PC-9 (cell line): ENCODE results near the gene SIRPA. TPM values are rescaled to one million over a fixed set of nuclear protein-coding genes. Genes with fewer than 3 reads are reported as not detected.

Source experiments
- BruUV-seq: library from RNA; stranded (reverse); fragments of 400-500 nt; replicated peaks from 2 replicates; lab custom pipeline; 2021; lab: Mats Ljungman, UMichigan
- CTCF ChIA-PET: fragments of 300-600 bp; sonication (Branson Sonifier 250); formaldehyde crosslinking; loops from one replicate; lab custom pipeline; 2022; ENCODE audit warnings: antibody characterized with exemption; lab: Charles Lee
- POLR2A ChIA-PET: fragments of 300-600 bp; sonication (Branson Sonifier 250); formaldehyde crosslinking; loops from one replicate; lab custom pipeline; 2022; ENCODE audit warnings: antibody characterized with exemption; ENCODE audit not compliant: unreplicated experiment; lab: Charles Lee
- DNase-seq, 2 experiments: peaks; one replicate each; pipeline versions ENCODE4 v3.0.0 to v3.0.0-alpha.2; 2015 to 2022; ENCODE audit warnings: mixed read lengths in 1 of 2
- H2AFZ ChIP-seq: fragments of 200-600 bp; sonication (generic); 2 replicates; pipeline ENCODE4 v1.8.1; 2017; ENCODE audit warnings: antibody characterized with exemption
- H3F3A ChIP-seq: fragments of 200-600 bp; sonication (generic); 2 replicates; pipeline ENCODE4 v1.8.1; 2017; ENCODE audit warnings: antibody characterized with exemption, mild to moderate bottlenecking, low read depth; ENCODE audit not compliant: insufficient read depth
- H3K27ac ChIP-seq: fragments of 200-600 bp; sonication (generic); 2 replicates; pipeline ENCODE4 v1.6.1; 2016; ENCODE audit warnings: mixed run types
- H3K27me3 ChIP-seq: fragments of 200-600 bp; sonication (generic); 2 replicates; pipeline ENCODE4 v1.6.1; 2016; ENCODE audit warnings: low read depth, mixed run types; ENCODE audit not compliant: insufficient read depth
- H3K36me3 ChIP-seq: fragments of 200-600 bp; sonication (generic); 2 replicates; pipeline ENCODE4 v1.6.1; 2016; ENCODE audit warnings: low read depth, mixed run types
- H3K4me1 ChIP-seq: fragments of 200-600 bp; sonication (generic); replicated peaks from 2 replicates; pipeline ENCODE4 v1.6.1; 2016; ENCODE audit warnings: mixed run types; ENCODE audit not compliant: insufficient read depth
- H3K4me2 ChIP-seq: fragments of 200-600 bp; sonication (generic); 2 replicates; pipeline ENCODE4 v1.6.1; 2017; ENCODE audit warnings: mixed run types
- H3K4me3 ChIP-seq: fragments of 200-600 bp; sonication (generic); 2 replicates; pipeline ENCODE4 v1.6.1; 2016; ENCODE audit warnings: mixed run types
- H3K79me2 ChIP-seq: fragments of 200-600 bp; sonication (generic); 2 replicates; pipeline ENCODE4 v1.6.1; 2017; ENCODE audit warnings: low read depth, mixed run types
- H3K9me2 ChIP-seq: fragments of 200-600 bp; sonication (generic); 2 replicates; pipeline ENCODE4 v1.8.1; 2017; ENCODE audit warnings: mild to moderate bottlenecking; ENCODE audit not compliant: insufficient read depth
- H3K9me3 ChIP-seq: fragments of 200-600 bp; sonication (generic); 2 replicates; pipeline ENCODE4 v1.8.1; 2016; ENCODE audit warnings: low read depth; ENCODE audit not compliant: insufficient read depth
- H4K20me1 ChIP-seq: fragments of 200-600 bp; sonication (generic); 2 replicates; pipeline ENCODE4 v1.8.1; 2017; ENCODE audit not compliant: insufficient read depth
- CTCF ChIP-seq: fragments of 200-600 bp; sonication (generic); conservative IDR thresholded peaks from 2 replicates; pipeline ENCODE4 v1.6.1; 2017; ENCODE audit warnings: mixed run types, antibody characterized with exemption, mild to moderate bottlenecking, moderate library complexity
- EZH2 ChIP-seq: fragments of 200-600 bp; sonication (generic); IDR thresholded peaks from 2 replicates; pipeline ENCODE4 v1.8.0; 2017; ENCODE audit warnings: antibody characterized with exemption, low read depth
- intact Hi-C: fragments of 100-400 bp; cut with micrococcal nuclease; formaldehyde crosslinking; loops from one replicate; pipeline ENCODE4 v1.10.0; 2022; ENCODE audit not compliant: unreplicated experiment
- total RNA-seq: library from RNA; stranded (reverse); gene quantifications from 2 replicates; pipeline ENCODE4 v1.2.3, GENCODE V29; 2021

Gene SIRPA
- total RNA-seq, 1 experiment from 2014 or later, result 18.4 TPM

GRCh38 chr20:1973601-1974440 lies 78.6 kb downstream of the SIRPA start:
- peaks cover 90% of the 10 kb centered on the region for H3K27me3 ChIP-seq
- TF ChIP-seq CTCF, result no peak
- no peak for TF ChIP-seq EZH2
- H3K4me1 ChIP-seq, result no peaks in the 10 kb centered on the region
- H3K4me3 ChIP-seq, result no peak overlapping the region
- H3K79me2 ChIP-seq, result no peaks in the 10 kb centered on the region
- H4K20me1 ChIP-seq, result no peaks in the 10 kb centered on the region
- H3K27ac ChIP-seq, result no peak overlapping the region
- no peak overlapping the region for H2AFZ ChIP-seq
- BruUV-seq, result no TSS peak
- intact Hi-C loops, result no loop called here
- no peak for DNase-seq
- POLR2A ChIA-PET, result no interaction called here
- H3F3A ChIP-seq, result no peaks in the 10 kb centered on the region
- no peaks in the 10 kb centered on the region for H3K9me2 ChIP-seq
- CTCF ChIA-PET, result no interaction called here
- H3K4me2 ChIP-seq, result no peak overlapping the region
- no peaks in the 10 kb centered on the region for H3K36me3 ChIP-seq
- no peaks in the 10 kb centered on the region for H3K9me3 ChIP-seq

- DNase-seq, result no peak
- no TSS peak for BruUV-seq
- H3K4me2 ChIP-seq, result no peak overlapping the region
- H3K27me3 ChIP-seq, result peaks cover 90% of the 10 kb centered on the region
- no peaks in the 10 kb centered on the region for H3K4me1 ChIP-seq
- H3K36me3 ChIP-seq, result no peaks in the 10 kb centered on the region
- no peaks in the 10 kb centered on the region for H4K20me1 ChIP-seq
- CTCF ChIA-PET, result no interaction called here
- TF ChIP-seq EZH2 (no peak), CTCF (no peak)
- no peaks in the 10 kb centered on the region for H3K9me2 ChIP-seq
- no peaks in the 10 kb centered on the region for H3F3A ChIP-seq
- H3K79me2 ChIP-seq, result no peaks in the 10 kb centered on the region
- intact Hi-C loops, result no loop called here
- no peak overlapping the region for H2AFZ ChIP-seq
- POLR2A ChIA-PET, result no interaction called here
- H3K9me3 ChIP-seq, result no peaks in the 10 kb centered on the region
- no peak overlapping the region for H3K27ac ChIP-seq
- no peak overlapping the region for H3K4me3 ChIP-seq
Measured at GRCh38 chr20:1975291-1975690, 80.1 kb downstream of the SIRPA start.

- H3K9me3 ChIP-seq, result no peaks in the 10 kb centered on the region
- H3K9me2 ChIP-seq, result no peaks in the 10 kb centered on the region
- DNase-seq, result no peak
- no peaks in the 10 kb centered on the region for H3F3A ChIP-seq
- H2AFZ ChIP-seq, result no peak overlapping the region
- TF ChIP-seq CTCF, result no peak
- TF ChIP-seq EZH2, result no peak
- no peak overlapping the region for H3K27ac ChIP-seq
- H3K4me1 ChIP-seq, result no peaks in the 10 kb centered on the region
- intact Hi-C loops, result no loop called here
- ChIA-PET POLR2A (no interaction called here), CTCF (no interaction called here)
- H3K79me2 ChIP-seq, result no peaks in the 10 kb centered on the region
- no peaks in the 10 kb centered on the region for H3K36me3 ChIP-seq
- H3K4me2 ChIP-seq, result no peak overlapping the region
- H3K27me3 ChIP-seq, result peaks cover 90% of the 10 kb centered on the region
- H3K4me3 ChIP-seq, result no peak overlapping the region
- H4K20me1 ChIP-seq, result no peaks in the 10 kb centered on the region
- BruUV-seq, result no TSS peak
Measured at GRCh38 chr20:1979106-1979778, 84.0 kb downstream of the SIRPA start.
